Thoracic aorta (tissue), 2 donors: ENCODE measurements around the gene NACC1. TPM values are rescaled to one million over a fixed set of nuclear protein-coding genes. Genes with fewer than 3 reads are reported as not detected.

ENCODE experiments used
- ATAC-seq: fragments of 150-250 bp; one replicate; pipeline ENCODE4 v1.8.0; 2017; ENCODE audit warnings: low read depth; ENCODE audit not compliant: insufficient number of reproducible peaks, low FRiP score
- DNase-seq: peaks from one replicate; pipeline ENCODE4 v3.0.0-alpha.2; 2020; ENCODE audit warnings: low spot score
- H3K27ac ChIP-seq, 2 donors: fragments of 200-600 bp; sonication (generic); 1 replicate in 1 of 2; 2 replicates in 1 of 2; pipeline ENCODE4 v1.5.1; 2016; ENCODE audit warnings: mild to moderate bottlenecking in 2 of 2, moderate library complexity in 2 of 2
- H3K27me3 ChIP-seq: fragments of 200-600 bp; sonication (generic); replicated peaks from 2 replicates; pipeline ENCODE4 v1.6.0; 2016; ENCODE audit warnings: mild to moderate bottlenecking; ENCODE audit not compliant: insufficient read depth
- H3K36me3 ChIP-seq: fragments of 200-600 bp; sonication (generic); one replicate; pipeline ENCODE4 v1.5.1; 2016
- H3K4me1 ChIP-seq, 2 donors: fragments of 200-600 bp; sonication (generic); 1 replicate in 1 of 2; 2 replicates in 1 of 2; pipeline versions ENCODE4 v1.5.1 to v1.6.0; 2016; ENCODE audit warnings: low read depth in 2 of 2, mild to moderate bottlenecking in 1 of 2; ENCODE audit not compliant: control insufficient read depth in 1 of 2
- H3K4me3 ChIP-seq: fragments of 200-600 bp; sonication (generic); 2 replicates; pipeline ENCODE4 v1.5.1; 2016; ENCODE audit warnings: mild to moderate bottlenecking
- H3K9me3 ChIP-seq: fragments of 200-600 bp; sonication (generic); 2 replicates; pipeline ENCODE4 v1.5.1; 2016
- total RNA-seq, 2 donors: library from RNA; depleted of rRNA; stranded (reverse); fragments of >200 nt; gene quantifications; one replicate each; pipeline versions ENCODE4 v1.1.0 to v1.2.3, GENCODE V29; 2016
- TF ChIP-seq, protein P1 (sequence below): fragments of 200-600 bp; sonication (generic); IDR thresholded peaks from one replicate; pipeline ENCODE4 v1.5.1; 2019; ENCODE audit warnings: antibody characterized with exemption

NACC1 gene
- total RNA-seq, 2 donors from 2014 or later = 27.2 to 28.8 TPM

DNA sequence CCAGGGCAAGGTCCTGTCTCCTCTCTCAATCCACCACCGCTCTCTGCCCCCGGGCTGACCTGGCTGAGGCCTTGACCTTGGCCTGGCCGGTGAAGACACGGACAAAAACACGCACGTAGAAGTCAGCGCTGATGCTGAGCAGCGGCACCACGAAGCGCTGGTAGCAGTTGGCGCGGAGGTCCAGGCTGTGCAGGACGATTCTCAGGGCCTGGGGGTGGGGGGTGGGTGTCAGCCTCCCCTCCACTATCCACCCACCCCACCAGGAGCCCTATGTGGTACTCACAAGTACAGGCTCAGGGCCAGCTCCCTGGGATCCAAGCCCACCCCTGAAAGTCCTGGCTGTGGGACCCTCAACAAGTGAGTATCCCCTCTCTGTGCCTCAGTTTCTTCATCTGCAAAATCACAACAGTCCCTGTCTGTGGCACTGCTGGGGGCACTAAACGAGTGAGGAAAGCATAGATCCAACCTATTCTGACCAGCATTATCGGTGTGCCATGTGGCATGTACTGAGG lies 7.9 kb upstream of the NACC1 start:
- TF ChIP-seq, protein P1, sequence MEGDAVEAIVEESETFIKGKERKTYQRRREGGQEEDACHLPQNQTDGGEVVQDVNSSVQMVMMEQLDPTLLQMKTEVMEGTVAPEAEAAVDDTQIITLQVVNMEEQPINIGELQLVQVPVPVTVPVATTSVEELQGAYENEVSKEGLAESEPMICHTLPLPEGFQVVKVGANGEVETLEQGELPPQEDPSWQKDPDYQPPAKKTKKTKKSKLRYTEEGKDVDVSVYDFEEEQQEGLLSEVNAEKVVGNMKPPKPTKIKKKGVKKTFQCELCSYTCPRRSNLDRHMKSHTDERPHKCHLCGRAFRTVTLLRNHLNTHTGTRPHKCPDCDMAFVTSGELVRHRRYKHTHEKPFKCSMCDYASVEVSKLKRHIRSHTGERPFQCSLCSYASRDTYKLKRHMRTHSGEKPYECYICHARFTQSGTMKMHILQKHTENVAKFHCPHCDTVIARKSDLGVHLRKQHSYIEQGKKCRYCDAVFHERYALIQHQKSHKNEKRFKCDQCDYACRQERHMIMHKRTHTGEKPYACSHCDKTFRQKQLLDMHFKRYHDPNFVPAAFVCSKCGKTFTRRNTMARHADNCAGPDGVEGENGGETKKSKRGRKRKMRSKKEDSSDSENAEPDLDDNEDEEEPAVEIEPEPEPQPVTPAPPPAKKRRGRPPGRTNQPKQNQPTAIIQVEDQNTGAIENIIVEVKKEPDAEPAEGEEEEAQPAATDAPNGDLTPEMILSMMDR = no peak
- H3K27me3 ChIP-seq = no peaks in the 10 kb centered on the region
- no peaks in the 10 kb centered on the region for H3K9me3 ChIP-seq
- peaks cover 16% of the 10 kb centered on the region for H3K36me3 ChIP-seq
- no peak overlapping the region for H3K27ac ChIP-seq
- DNase-seq (no peak), ATAC-seq (no peak)
- H3K4me3 ChIP-seq = no peak overlapping the region
- peaks cover 0 to under 1% of the 10 kb centered on the region in 2 donors for H3K4me1 ChIP-seq

DNA sequence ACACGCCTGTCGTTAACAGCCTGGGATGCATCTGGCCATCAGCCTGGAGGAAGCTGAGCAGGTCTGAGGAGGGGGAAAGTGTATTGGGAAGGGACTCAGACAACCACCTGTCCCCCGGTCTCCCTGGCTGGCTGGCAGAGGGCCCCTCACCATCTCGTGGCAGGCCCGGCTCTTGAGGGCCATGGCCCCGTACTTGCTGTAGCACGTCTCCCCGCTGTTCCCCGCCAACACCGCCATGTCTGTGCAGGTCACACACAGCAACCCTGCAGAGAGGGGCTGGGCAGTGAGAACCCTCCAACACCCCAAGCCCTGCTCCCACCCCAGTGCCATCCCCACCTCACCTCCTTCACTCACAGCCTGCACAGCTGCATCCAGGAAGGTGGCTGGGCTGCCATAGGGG lies 5.5 kb upstream of the NACC1 start:
- DNase-seq (no peak), ATAC-seq (no peak)
- H3K27me3 ChIP-seq = no peaks in the 10 kb centered on the region
- peaks cover 16% of the 10 kb centered on the region for H3K36me3 ChIP-seq
- H3K4me1 ChIP-seq = peaks cover 9 to 20% of the 10 kb centered on the region in 2 donors
- H3K4me3 ChIP-seq = no peak overlapping the region
- TF ChIP-seq, protein P1 = no peak
- no peaks in the 10 kb centered on the region for H3K9me3 ChIP-seq
- H3K27ac ChIP-seq = no peak overlapping the region

DNA sequence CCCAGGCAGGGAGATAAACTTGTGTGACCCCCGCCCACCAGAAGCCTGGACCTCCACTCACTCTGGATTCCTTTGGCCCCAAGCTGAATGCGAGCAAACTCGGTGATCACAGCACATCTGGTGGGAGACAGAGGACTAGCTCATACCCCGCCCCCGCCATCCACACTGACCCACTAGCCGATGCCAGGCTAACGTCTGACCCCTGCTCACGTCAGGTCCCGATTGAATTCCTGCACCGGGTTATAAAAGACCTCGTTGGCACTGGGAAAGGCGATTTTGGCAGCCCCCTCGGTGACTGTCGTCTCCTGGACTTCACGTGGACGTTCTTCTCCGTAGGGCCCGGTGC lies 2.2 kb upstream of the NACC1 start:
- peak overlapping the region; percentile 100 for H3K4me3 ChIP-seq
- peaks cover 16 to 44% of the 10 kb centered on the region in 2 donors for H3K4me1 ChIP-seq
- peaks cover 8% of the 10 kb centered on the region for H3K36me3 ChIP-seq
- TF ChIP-seq, protein P1 = no peak
- ATAC-seq = no peak
- H3K9me3 ChIP-seq = no peaks in the 10 kb centered on the region
- no peak for DNase-seq
- H3K27me3 ChIP-seq = no peaks in the 10 kb centered on the region
- peak overlapping the region in 1 of 2 donors; percentile 67 for H3K27ac ChIP-seq

DNA sequence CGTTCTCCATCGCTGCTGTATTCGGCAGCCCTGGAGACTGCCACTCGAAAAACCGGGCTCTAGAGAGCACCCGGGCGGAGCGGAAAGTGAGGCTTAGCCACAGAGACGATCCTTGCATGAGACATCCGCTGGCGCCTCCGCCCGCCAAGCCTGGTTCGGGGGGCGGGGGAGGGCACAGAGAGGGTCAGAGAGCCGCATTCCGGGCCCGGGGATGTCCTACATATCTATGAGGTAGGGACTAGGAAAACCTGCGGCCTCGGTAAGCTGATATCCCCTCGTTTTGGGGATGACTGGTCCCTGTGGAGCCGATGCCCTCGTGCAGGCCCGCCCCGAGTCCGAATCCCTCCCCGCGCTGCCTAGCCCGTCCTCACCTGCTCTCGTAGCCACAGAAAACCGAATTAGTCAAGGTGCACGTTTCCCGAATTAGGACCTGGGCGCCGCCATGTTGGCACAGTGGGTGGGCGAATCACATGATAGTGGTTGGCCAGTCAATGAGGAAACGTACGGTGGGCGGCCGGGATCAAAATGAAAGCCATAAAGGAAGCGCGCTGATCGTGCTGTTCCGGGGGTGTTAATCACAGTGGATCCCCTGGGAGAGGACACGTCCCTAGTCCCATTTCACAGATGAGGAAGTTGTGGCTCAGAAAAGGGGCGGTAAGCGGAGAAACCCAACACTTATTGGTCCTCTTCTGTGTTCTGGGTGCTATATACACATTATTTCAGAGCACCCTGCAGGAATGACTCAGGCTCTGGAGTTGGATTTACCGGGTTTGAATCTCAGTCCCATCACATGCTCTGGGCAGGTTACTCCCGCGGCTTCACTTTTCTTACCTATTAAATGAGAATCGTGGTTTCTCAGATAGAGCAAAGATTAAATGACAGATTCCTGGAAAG lies 1.5 kb upstream of the NACC1 start, which contains the start of gene TRMT1:
Gene TRMT1 (minus strand): TSS at position 459 of the 894 bp plus-strand sequence. CDS start 341 bp downstream, at position 118.
- Histone ChIP-seq H3K36me3 (peaks cover 8% of the 10 kb centered on the region), H3K27ac (peak within 1 kb of the TSS; percentile 60 to 67), H3K4me1 (peaks cover 16 to 44% of the 10 kb centered on the region in 2 donors), H3K4me3 (peak within 1 kb of the TSS; percentile 100), H3K27me3 (no peaks in the 10 kb centered on the region), H3K9me3 (no peaks in the 10 kb centered on the region)
- peak; percentile 66 for ATAC-seq
- TF ChIP-seq, protein P1 = no peak
- DNase-seq = peak; percentile 94

- TF ChIP-seq, protein P1 = no peak
- peaks cover 6% of the 10 kb centered on the region for H3K36me3 ChIP-seq
- no peak for DNase-seq
- H3K4me1 ChIP-seq = peaks cover 16 to 44% of the 10 kb centered on the region in 2 donors
- no peaks in the 10 kb centered on the region for H3K9me3 ChIP-seq
- peak overlapping the region; percentile 100 for H3K4me3 ChIP-seq
- no peaks in the 10 kb centered on the region for H3K27me3 ChIP-seq
- peak overlapping the region; percentile 56 to 67 for H3K27ac ChIP-seq
- ATAC-seq = no peak
These were observed 790 bp upstream of the NACC1 start for GRCh38 chr19:13117176-13117771.
